GM12878 (cell line): ENCODE measurements around the gene GH1. TPM values are rescaled to one million over a fixed set of nuclear protein-coding genes. Genes with fewer than 3 reads are reported as not detected.

Source experiments
- EGR1 ChIP-seq, 2 experiments: IDR thresholded peaks; 1 replicate in 1 of 2; 2 replicates in 1 of 2; pipeline ENCODE4 v1.6.1; 2011 to 2012; ENCODE audit warnings: low read depth in 2 of 2, low read length in 2 of 2, borderline replicate concordance in 1 of 2, mild to moderate bottlenecking in 1 of 2, moderate library complexity in 1 of 2
- SMARCA5 ChIP-seq: fragments of 450-650 bp; IDR thresholded peaks from 2 replicates; pipeline ENCODE4 v1.6.1; 2017; ENCODE audit warnings: mild to moderate bottlenecking
- polyA plus RNA-seq, 11 experiments: library from polyadenylated mRNA; depleted of rRNA in 4 of 11; unstranded in 6 of 11; stranded (reverse) in 5 of 11; fragments of >200 nt; fragmentation: Nextera tagmentation in 4 of 11; fragmentation: Illumina TruSeq in 1 of 11; extraction: Ambion mirVana in 4 of 11; extraction: Trizol in 1 of 11; gene quantifications; 1 replicate in 1 of 11; 2 replicates in 10 of 11; pipeline versions ENCODE4 v1.2.1 to v1.2.3, GENCODE V29; 2011 to 2016; ENCODE audit warnings: inconsistent platforms in 2 of 11, missing spikeins in 2 of 11, low read depth in 1 of 11
- total RNA-seq, 4 experiments: library from RNA; depleted of rRNA in 3 of 4; stranded (reverse); fragments of >200 nt in 3 of 4; fragmentation: Illumina TruSeq in 1 of 4; extraction: Trizol in 1 of 4; gene quantifications; 2 replicates each; pipeline versions ENCODE4 v1.2.1 to v1.2.3, GENCODE V29; 2013 to 2021
- TF ChIP-seq, protein P1 (sequence below): fragments of 450-650 bp; IDR thresholded peaks from 2 replicates; pipeline ENCODE4 v1.6.1; 2017; ENCODE audit warnings: low read depth, mild to moderate bottlenecking, moderate library complexity
- TF ChIP-seq, protein P2 (sequence below): fragments of 450-650 bp; IDR thresholded peaks from 2 replicates; pipeline ENCODE4 v1.6.1; 2018; ENCODE audit warnings: borderline replicate concordance, mild to moderate bottlenecking; ENCODE audit not compliant: partially characterized antibody
- TF ChIP-seq, protein P3 (sequence below): fragments of 450-650 bp; conservative IDR thresholded peaks from 2 replicates; pipeline ENCODE4 v1.6.1; 2017; ENCODE audit warnings: mild to moderate bottlenecking, moderate library complexity

GH1 gene
- total and polyA plus RNA-seq, 10 of the 15 experiments (the other 5 are each of a cell fraction or from before 2014, with no cell fraction given), result 0.13 to 0.42 TPM; not detected in 8

DNA sequence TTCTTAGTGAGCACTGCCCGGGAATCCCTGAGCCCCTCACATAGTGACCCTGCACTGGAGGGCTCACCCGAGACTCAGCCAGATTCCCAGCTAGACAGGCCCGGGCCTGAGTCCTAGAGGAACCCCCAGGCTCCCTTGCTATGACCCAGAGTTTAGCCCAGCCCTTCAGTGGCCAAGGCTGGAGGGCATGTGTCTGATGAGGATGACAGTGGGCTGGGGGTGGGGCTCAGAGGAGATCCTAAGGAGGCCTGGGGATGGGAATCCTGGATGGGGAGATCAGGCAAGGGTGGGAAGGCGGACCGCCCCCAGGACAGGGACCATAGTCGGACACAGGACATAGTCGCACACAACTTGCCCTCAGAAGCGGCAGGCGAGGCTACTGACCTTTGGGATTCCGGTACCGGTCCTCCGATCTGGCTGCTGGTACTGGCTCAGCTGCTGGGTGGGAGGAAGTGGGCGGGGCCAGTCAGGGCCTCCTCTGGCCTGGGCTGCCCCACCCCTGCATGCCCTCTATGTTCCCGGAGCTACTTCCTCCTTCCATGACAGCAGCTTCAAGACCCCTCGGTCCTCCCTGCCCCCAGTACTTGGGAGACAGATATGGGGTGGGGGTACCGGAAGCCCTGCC is 12.4 kb upstream of the GH1 start (continued):
- TF ChIP-seq, protein P1, sequence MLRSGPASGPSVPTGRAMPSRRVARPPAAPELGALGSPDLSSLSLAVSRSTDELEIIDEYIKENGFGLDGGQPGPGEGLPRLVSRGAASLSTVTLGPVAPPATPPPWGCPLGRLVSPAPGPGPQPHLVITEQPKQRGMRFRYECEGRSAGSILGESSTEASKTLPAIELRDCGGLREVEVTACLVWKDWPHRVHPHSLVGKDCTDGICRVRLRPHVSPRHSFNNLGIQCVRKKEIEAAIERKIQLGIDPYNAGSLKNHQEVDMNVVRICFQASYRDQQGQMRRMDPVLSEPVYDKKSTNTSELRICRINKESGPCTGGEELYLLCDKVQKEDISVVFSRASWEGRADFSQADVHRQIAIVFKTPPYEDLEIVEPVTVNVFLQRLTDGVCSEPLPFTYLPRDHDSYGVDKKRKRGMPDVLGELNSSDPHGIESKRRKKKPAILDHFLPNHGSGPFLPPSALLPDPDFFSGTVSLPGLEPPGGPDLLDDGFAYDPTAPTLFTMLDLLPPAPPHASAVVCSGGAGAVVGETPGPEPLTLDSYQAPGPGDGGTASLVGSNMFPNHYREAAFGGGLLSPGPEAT, result no peak
- TF ChIP-seq SMARCA5 (no peak), EGR1 (IDR thresholded peaks at IDR 0.05; ENCODE audit: borderline replicate concordance in 1 of 2, low read depth in 2 of 2, low read length in 2 of 2) (peak in 1 of 2 experiments; percentile 39; a peak in 1 of 3 replicates)
- TF ChIP-seq, protein P2, sequence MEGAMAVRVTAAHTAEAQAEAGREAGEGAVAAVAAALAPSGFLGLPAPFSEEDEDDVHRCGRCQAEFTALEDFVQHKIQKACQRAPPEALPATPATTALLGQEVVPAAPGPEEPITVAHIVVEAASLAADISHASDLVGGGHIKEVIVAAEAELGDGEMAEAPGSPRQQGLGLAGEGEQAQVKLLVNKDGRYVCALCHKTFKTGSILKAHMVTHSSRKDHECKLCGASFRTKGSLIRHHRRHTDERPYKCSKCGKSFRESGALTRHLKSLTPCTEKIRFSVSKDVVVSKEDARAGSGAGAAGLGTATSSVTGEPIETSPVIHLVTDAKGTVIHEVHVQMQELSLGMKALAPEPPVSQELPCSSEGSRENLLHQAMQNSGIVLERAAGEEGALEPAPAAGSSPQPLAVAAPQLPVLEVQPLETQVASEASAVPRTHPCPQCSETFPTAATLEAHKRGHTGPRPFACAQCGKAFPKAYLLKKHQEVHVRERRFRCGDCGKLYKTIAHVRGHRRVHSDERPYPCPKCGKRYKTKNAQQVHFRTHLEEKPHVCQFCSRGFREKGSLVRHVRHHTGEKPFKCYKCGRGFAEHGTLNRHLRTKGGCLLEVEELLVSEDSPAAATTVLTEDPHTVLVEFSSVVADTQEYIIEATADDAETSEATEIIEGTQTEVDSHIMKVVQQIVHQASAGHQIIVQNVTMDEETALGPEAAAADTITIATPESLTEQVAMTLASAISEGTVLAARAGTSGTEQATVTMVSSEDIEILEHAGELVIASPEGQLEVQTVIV, result no peak
- TF ChIP-seq, protein P3, sequence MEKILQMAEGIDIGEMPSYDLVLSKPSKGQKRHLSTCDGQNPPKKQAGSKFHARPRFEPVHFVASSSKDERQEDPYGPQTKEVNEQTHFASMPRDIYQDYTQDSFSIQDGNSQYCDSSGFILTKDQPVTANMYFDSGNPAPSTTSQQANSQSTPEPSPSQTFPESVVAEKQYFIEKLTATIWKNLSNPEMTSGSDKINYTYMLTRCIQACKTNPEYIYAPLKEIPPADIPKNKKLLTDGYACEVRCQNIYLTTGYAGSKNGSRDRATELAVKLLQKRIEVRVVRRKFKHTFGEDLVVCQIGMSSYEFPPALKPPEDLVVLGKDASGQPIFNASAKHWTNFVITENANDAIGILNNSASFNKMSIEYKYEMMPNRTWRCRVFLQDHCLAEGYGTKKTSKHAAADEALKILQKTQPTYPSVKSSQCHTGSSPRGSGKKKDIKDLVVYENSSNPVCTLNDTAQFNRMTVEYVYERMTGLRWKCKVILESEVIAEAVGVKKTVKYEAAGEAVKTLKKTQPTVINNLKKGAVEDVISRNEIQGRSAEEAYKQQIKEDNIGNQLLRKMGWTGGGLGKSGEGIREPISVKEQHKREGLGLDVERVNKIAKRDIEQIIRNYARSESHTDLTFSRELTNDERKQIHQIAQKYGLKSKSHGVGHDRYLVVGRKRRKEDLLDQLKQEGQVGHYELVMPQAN, result peak; percentile 63; the same call in 1 of the 2 replicates
